Thoracic aorta (tissue), 2 donors: Measurements from ENCODE around the gene KASH5. TPM values are rescaled to one million over a fixed set of nuclear protein-coding genes. Genes with fewer than 3 reads are reported as not detected.

Source experiments
- ATAC-seq: fragments of 150-250 bp; one replicate; pipeline ENCODE4 v1.8.0; 2017; ENCODE audit warnings: low read depth; ENCODE audit not compliant: insufficient number of reproducible peaks, low FRiP score
- DNase-seq: peaks from one replicate; pipeline ENCODE4 v3.0.0-alpha.2; 2020; ENCODE audit warnings: low spot score
- H3K27ac ChIP-seq, 2 donors: fragments of 200-600 bp; sonication (generic); 1 replicate in 1 of 2; 2 replicates in 1 of 2; pipeline ENCODE4 v1.5.1; 2016; ENCODE audit warnings: mild to moderate bottlenecking in 2 of 2, moderate library complexity in 2 of 2
- H3K27me3 ChIP-seq: fragments of 200-600 bp; sonication (generic); replicated peaks from 2 replicates; pipeline ENCODE4 v1.6.0; 2016; ENCODE audit warnings: mild to moderate bottlenecking; ENCODE audit not compliant: insufficient read depth
- H3K36me3 ChIP-seq: fragments of 200-600 bp; sonication (generic); one replicate; pipeline ENCODE4 v1.5.1; 2016
- H3K4me1 ChIP-seq, 2 donors: fragments of 200-600 bp; sonication (generic); 1 replicate in 1 of 2; 2 replicates in 1 of 2; pipeline versions ENCODE4 v1.5.1 to v1.6.0; 2016; ENCODE audit warnings: low read depth in 2 of 2, mild to moderate bottlenecking in 1 of 2; ENCODE audit not compliant: control insufficient read depth in 1 of 2
- H3K4me3 ChIP-seq: fragments of 200-600 bp; sonication (generic); 2 replicates; pipeline ENCODE4 v1.5.1; 2016; ENCODE audit warnings: mild to moderate bottlenecking
- H3K9me3 ChIP-seq: fragments of 200-600 bp; sonication (generic); 2 replicates; pipeline ENCODE4 v1.5.1; 2016
- total RNA-seq, 2 donors: library from RNA; depleted of rRNA; stranded (reverse); fragments of >200 nt; gene quantifications; one replicate each; pipeline versions ENCODE4 v1.1.0 to v1.2.3, GENCODE V29; 2016
- TF ChIP-seq, protein P1 (sequence below): fragments of 200-600 bp; sonication (generic); IDR thresholded peaks from one replicate; pipeline ENCODE4 v1.5.1; 2019; ENCODE audit warnings: antibody characterized with exemption

The KASH5 gene
- total RNA-seq, 2 donors from 2014 or later, result not detected

GRCh38 chr19:49432141-49433073 lies 44.4 kb downstream of the KASH5 start:
- DNase-seq (no peak), ATAC-seq (no peak)
- no peak overlapping the region for H3K27ac ChIP-seq
- no peak overlapping the region for H3K4me3 ChIP-seq
- H3K36me3 ChIP-seq, result no peaks in the 10 kb centered on the region
- TF ChIP-seq, protein P1, sequence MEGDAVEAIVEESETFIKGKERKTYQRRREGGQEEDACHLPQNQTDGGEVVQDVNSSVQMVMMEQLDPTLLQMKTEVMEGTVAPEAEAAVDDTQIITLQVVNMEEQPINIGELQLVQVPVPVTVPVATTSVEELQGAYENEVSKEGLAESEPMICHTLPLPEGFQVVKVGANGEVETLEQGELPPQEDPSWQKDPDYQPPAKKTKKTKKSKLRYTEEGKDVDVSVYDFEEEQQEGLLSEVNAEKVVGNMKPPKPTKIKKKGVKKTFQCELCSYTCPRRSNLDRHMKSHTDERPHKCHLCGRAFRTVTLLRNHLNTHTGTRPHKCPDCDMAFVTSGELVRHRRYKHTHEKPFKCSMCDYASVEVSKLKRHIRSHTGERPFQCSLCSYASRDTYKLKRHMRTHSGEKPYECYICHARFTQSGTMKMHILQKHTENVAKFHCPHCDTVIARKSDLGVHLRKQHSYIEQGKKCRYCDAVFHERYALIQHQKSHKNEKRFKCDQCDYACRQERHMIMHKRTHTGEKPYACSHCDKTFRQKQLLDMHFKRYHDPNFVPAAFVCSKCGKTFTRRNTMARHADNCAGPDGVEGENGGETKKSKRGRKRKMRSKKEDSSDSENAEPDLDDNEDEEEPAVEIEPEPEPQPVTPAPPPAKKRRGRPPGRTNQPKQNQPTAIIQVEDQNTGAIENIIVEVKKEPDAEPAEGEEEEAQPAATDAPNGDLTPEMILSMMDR, result no peak
- peaks cover 0 to 8% of the 10 kb centered on the region in 2 donors for H3K4me1 ChIP-seq
- H3K27me3 ChIP-seq, result peaks cover 55% of the 10 kb centered on the region
- no peaks in the 10 kb centered on the region for H3K9me3 ChIP-seq

DNA sequence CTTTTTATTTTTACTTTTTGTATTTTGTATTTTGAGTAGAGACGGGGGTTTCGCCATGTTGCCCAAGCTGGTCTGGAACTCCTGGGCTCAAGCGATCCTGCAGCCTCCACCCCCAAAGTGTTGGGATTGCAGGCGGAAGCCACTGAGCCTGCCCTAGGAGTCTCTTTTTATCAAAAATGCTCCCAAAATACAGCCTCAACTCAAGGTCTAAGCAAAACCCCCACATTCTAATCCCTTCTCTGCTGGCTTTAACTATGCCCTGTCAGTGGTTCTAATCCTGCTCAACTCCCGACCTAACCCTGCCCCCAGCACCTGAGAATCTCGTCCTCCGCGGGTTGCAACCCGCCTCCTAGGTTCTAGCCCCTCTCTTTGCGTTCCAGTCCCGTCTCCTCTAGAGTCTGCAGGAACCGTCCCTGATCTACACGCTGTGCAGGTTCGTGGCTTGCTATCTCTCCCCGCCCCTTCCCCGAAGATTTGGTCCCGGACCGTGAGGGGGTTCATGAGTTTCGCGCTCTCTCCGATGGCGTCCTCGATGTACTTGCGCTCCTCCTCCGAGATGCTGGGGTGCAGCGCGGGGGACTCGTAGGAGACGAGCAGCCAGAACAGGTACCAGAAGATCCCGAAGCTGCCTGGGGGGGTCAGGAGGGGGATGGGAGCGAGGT lies 45.3 kb downstream of the KASH5 start:
- DNase-seq, result no peak
- H3K27ac ChIP-seq, result no peak overlapping the region
- no peaks in the 10 kb centered on the region for H3K36me3 ChIP-seq
- TF ChIP-seq, protein P1, result no peak
- H3K27me3 ChIP-seq, result peaks cover 45% of the 10 kb centered on the region
- no peak overlapping the region for H3K4me3 ChIP-seq
- ATAC-seq, result no peak
- H3K4me1 ChIP-seq, result peaks cover 0 to 1% of the 10 kb centered on the region in 2 donors
- no peaks in the 10 kb centered on the region for H3K9me3 ChIP-seq

DNA sequence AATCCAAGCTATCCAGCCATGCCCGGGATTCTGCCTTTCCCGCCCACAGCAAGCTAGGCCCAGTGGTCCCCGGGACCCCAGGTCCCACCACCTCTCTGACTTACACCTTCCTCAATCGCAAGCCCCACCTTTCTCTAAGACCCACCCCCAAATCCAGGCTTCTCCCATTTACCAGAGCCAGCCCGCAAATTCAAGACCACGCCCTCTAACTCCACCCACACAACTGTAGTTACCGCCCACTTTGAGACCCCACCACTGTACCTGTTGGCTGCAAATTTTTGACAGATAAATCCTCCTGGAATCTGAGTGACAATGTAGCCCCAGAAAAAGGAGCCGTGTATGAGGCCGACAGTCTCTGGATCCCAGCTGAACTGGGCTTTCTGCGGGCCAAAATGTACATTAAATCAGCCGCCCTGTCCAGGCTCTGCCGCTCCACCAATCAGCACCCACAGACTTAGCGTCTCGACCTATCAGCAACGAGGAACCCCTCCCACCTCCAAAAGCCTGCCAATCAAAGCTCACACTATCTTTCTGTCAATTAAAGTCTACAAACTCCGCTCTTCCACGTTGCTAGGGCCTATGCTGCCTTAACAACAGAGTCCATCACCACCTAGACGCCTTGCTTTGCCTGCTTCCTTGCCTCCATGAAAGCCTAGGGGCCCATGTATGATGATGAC lies 47.0 kb downstream of the KASH5 start:
- Histone ChIP-seq H3K36me3 (no peaks in the 10 kb centered on the region), H3K4me1 (no peaks in the 10 kb centered on the region), H3K27ac (no peak overlapping the region), H3K4me3 (no peak overlapping the region), H3K27me3 (peaks cover 33% of the 10 kb centered on the region), H3K9me3 (no peaks in the 10 kb centered on the region)
- no peak for ATAC-seq
- DNase-seq, result no peak
- TF ChIP-seq, protein P1, result no peak

- no peaks in the 10 kb centered on the region for H3K9me3 ChIP-seq
- TF ChIP-seq, protein P1, result no peak
- ATAC-seq, result no peak
- peaks cover 33% of the 10 kb centered on the region for H3K27me3 ChIP-seq
- H3K36me3 ChIP-seq, result no peaks in the 10 kb centered on the region
- no peak for DNase-seq
- no peak overlapping the region for H3K4me3 ChIP-seq
- no peak overlapping the region for H3K27ac ChIP-seq
- no peaks in the 10 kb centered on the region for H3K4me1 ChIP-seq
Observed at GRCh38 chr19:49435670-49436069, 47.6 kb downstream of the KASH5 start.
